Right lobe of liver (tissue), 4 donors: ENCODE results near the gene CNIH2.

Experiments
- CTCF ChIP-seq, 4 donors: fragments of 200-600 bp in 3 of 4; fragments of 450-650 bp in 1 of 4; IDR thresholded peaks; one replicate each; pipeline versions ENCODE4 v1.5.1 to v1.8.0; 2016 to 2022; ENCODE audit warnings: antibody characterized with exemption in 4 of 4, mild to moderate bottlenecking in 2 of 4
- POLR2A ChIP-seq: fragments of 450-650 bp; IDR thresholded peaks from one replicate; pipeline ENCODE4 v1.6.1; 2017; ENCODE audit warnings: antibody characterized with exemption, mild to moderate bottlenecking
- donor health status: DM: no; HTN: no; CAD: no.
- donor health status: DM: no; HTN: no; CAD: no.
- donor health status: DM: no; HTN: yes; CAD: no.

- TF ChIP-seq CTCF (IDR thresholded peaks at IDR 0.05) = no peak
- TF ChIP-seq POLR2A = no peak
Observed at GRCh38 chr11:66261578-66261977, 16.4 kb upstream of the CNIH2 start.
